Measurements from ENCODE around the gene FAM117B. TPM values are rescaled to one million over a fixed set of nuclear protein-coding genes. Genes with fewer than 3 reads are reported as not detected.

Gene FAM117B
- total and polyA plus RNA-seq, 2 of the 8 experiments (the other 6 are each of a cell fraction or from before 2014, with no cell fraction given): 3.9 to 22.6 TPM

DNA sequence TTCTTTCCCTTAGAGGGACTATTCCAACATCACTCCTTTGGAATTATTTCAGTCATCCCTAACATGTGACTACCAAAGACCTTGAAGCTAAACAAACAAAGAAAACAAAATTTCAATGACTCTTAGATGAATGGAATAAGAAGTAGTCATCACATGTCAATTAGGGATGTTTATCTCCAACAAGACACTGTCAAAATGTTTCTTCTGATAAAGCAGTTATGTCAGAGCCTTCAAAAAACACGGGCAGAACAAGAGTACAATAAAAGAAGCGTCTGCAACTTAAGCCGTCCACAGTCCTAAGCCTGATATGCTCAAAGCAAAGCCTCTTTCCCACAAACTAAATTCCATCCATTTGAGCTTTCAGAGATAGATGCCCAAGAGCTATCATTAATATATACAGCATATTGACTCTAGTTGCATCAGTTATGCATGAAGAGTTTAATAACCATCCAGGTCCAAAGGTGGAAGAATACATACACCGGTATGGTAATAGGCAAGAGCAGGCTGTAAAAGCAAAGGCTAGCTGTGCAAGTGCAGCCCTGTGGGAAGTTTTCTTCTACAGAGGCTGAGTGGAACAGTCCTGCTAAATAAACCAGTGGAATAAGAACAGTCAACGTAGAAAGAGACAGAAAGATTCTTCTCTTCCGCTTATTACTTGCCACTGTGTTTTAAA is 138.7 kb downstream of the FAM117B start:
- H3K4ac ChIP-seq (replicated peaks; ENCODE audit: insufficient read length, low read depth, low read length): no peak overlapping the region
- peaks cover 0 to 5% (median 1%) of the 10 kb centered on the region in 4 experiments; a peak in 3 of 8 replicates for H3K36me3 ChIP-seq (ENCODE audit: control insufficient read depth in 2 of 4, insufficient read depth in 4 of 4, low read length in 3 of 4)
- no peak overlapping the region for H3K14ac ChIP-seq (ENCODE audit: insufficient read length)
- no peak overlapping the region for H2BK5ac ChIP-seq (ENCODE audit: low read depth, low read length)
- H3K18ac ChIP-seq (ENCODE audit: extremely low read depth, low read length): no peak overlapping the region
- no peak overlapping the region for H3K23ac ChIP-seq (ENCODE audit: insufficient read length)
- H3K23me2 ChIP-seq (ENCODE audit: low read depth, low read length): no peaks in the 10 kb centered on the region
- H3K4me1 ChIP-seq (replicated peaks in 1 of 4; ENCODE audit: control insufficient read depth in 3 of 4, insufficient read depth in 4 of 4, low read length in 3 of 4): no peaks in the 10 kb centered on the region; a peak in 1 of 7 replicates
- H4K91ac ChIP-seq (replicated peaks; ENCODE audit: insufficient read length, low read length): no peak overlapping the region
- no peak overlapping the region for H3K4me2 ChIP-seq (ENCODE audit: insufficient read depth in 1 of 2, low read depth in 2 of 2, low read length in 2 of 2)
- no peak overlapping the region for H4K5ac ChIP-seq (ENCODE audit: insufficient read length, low read depth, low read length)
- no peaks in the 10 kb centered on the region for H4K20me1 ChIP-seq (replicated peaks in 1 of 2; ENCODE audit: control insufficient read depth in 1 of 2, insufficient read depth in 2 of 2, low read length in 2 of 2)
- WGBS, 2 experiments (ENCODE audit: extremely low coverage in 1 of 2, insufficient coverage in 1 of 2, insufficient read length in 1 of 2, insufficient replicate concordance in 2 of 2, low coverage in 1 of 2, low lambda C conversion rate in 2 of 2, missing lambda C conversion rate in 1 of 2): 91% methylated on average over 6 of the region's 6 CpGs; no CpG with 5 or more reads in 1 of the 2 experiments
- no peak overlapping the region for H3K4me3 ChIP-seq (ENCODE audit: extremely low read depth in 1 of 4, insufficient read depth in 2 of 4, low read depth in 3 of 4, low read length in 4 of 4)
- H2AFZ ChIP-seq (ENCODE audit: low read length): no peak overlapping the region
- H2BK120ac ChIP-seq (replicated peaks; ENCODE audit: low read depth, low read length): no peak overlapping the region
- H2BK20ac ChIP-seq (ENCODE audit: low read length): no peak overlapping the region
- DNase-seq (ENCODE audit: low read depth in 1 of 2, low spot score in 2 of 2) (no peak), FAIRE-seq (no peak)
- H4K8ac ChIP-seq (ENCODE audit: extremely low read depth, insufficient read depth, low read length): no peak overlapping the region
- no peaks in the 10 kb centered on the region for H3K27me3 ChIP-seq (replicated peaks in 1 of 4; ENCODE audit: control insufficient read depth in 3 of 4, extremely low read depth in 1 of 4, insufficient read depth in 3 of 4, low read length in 3 of 4)
- ChIA-PET POLR2A (ENCODE audit: partially characterized antibody) (no interaction called here), CTCF (ENCODE audit: partially characterized antibody) (interaction anchor here (0.5 to 0.6 kb wide), 2 partner anchors 120 to 382 kb away, joined by 3 read pairs; no protein-coding TSS in a partner anchor)
- no peak overlapping the region for H3K56ac ChIP-seq (replicated peaks; ENCODE audit: insufficient read length, low read depth, low read length)
- H3K27ac ChIP-seq (ENCODE audit: low read depth, low read length): no peak overlapping the region
- H3K79me1 ChIP-seq (ENCODE audit: low read depth, low read length): no peaks in the 10 kb centered on the region
- H3K79me2 ChIP-seq (ENCODE audit: control insufficient read depth in 1 of 2, insufficient read depth in 2 of 2, low read length in 2 of 2): no peaks in the 10 kb centered on the region
- H3K9me3 ChIP-seq (ENCODE audit: insufficient read depth in 2 of 2, low read depth in 1 of 2, low read length in 1 of 2): no peaks in the 10 kb centered on the region
- H2AK5ac ChIP-seq (ENCODE audit: low read depth, low read length): no peak overlapping the region
- H2BK15ac ChIP-seq (ENCODE audit: low read length): no peak overlapping the region
- H3K9ac ChIP-seq (replicated peaks in 1 of 4; ENCODE audit: extremely low read depth in 1 of 4, low read depth in 3 of 4, low read length in 3 of 4): no peak overlapping the region
- H2BK12ac ChIP-seq (ENCODE audit: low read depth, low read length): no peak overlapping the region
- TF ChIP-seq TAF7 (optimal IDR thresholded peaks at IDR 0.05; ENCODE audit: borderline replicate concordance, low read depth, low read length) (no peak), KDM4A (IDR thresholded peaks at IDR 0.05; ENCODE audit: low read depth, low read length, severe bottlenecking) (no peak), BACH1 (IDR thresholded peaks at IDR 0.05; ENCODE audit: low read length) (no peak), KDM5A (IDR thresholded peaks at IDR 0.05; ENCODE audit: low read length) (no peak), EZH2 (IDR thresholded peaks at IDR 0.05; ENCODE audit: low read depth, low read length, severe bottlenecking) (no peak), TCF12 (IDR thresholded peaks at IDR 0.05; ENCODE audit: low read depth, low read length) (no peak), SIX5 (IDR thresholded peaks at IDR 0.05; ENCODE audit: low read depth, low read length) (no peak), KDM1A (IDR thresholded peaks at IDR 0.05; ENCODE audit: borderline replicate concordance, low read length) (no peak), SIN3A (conservative IDR thresholded peaks at IDR 0.05 in 1 of 2, IDR thresholded peaks at IDR 0.05 in 1 of 2; ENCODE audit: low read depth in 1 of 2, low read length in 2 of 2) (no peak), CHD1 (IDR thresholded peaks at IDR 0.05; ENCODE audit: low read depth, low read length) (no peak), SP1 (IDR thresholded peaks at IDR 0.05; ENCODE audit: low read depth, low read length) (no peak), SAP30 (IDR thresholded peaks at IDR 0.05; ENCODE audit: insufficient read depth, insufficient replicate concordance, low read length) (no peak)
- TF ChIP-seq, protein P1, sequence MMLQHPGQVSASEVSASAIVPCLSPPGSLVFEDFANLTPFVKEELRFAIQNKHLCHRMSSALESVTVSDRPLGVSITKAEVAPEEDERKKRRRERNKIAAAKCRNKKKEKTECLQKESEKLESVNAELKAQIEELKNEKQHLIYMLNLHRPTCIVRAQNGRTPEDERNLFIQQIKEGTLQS (IDR thresholded peaks at IDR 0.05; ENCODE audit: insufficient read depth, low read depth, low read length): no peak

Measured in H1 (cell line).